ENCODE measurements around the gene HDLBP.

The HDLBP gene

DNA sequence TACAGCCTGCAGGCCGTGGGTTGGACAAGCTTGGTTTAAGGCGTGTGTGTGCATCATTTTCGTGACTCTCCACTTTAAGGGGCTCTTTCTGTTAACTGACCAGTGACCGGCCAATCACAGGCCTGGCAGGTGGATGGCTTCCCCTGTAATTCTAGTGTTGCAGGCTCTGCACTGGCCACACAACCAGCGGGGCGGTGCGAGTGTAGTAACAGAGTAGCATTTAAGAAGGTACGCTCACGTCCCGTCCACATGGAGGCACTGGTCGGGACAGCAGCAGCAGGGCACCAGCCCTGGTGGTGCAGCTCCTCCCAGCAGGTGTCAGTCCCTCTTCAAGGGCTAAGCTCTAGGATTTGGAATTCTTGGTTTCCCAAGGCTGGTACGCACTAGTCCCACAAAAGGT lies 135.0 kb downstream of the HDLBP start:
- TF ChIP-seq, protein P1, sequence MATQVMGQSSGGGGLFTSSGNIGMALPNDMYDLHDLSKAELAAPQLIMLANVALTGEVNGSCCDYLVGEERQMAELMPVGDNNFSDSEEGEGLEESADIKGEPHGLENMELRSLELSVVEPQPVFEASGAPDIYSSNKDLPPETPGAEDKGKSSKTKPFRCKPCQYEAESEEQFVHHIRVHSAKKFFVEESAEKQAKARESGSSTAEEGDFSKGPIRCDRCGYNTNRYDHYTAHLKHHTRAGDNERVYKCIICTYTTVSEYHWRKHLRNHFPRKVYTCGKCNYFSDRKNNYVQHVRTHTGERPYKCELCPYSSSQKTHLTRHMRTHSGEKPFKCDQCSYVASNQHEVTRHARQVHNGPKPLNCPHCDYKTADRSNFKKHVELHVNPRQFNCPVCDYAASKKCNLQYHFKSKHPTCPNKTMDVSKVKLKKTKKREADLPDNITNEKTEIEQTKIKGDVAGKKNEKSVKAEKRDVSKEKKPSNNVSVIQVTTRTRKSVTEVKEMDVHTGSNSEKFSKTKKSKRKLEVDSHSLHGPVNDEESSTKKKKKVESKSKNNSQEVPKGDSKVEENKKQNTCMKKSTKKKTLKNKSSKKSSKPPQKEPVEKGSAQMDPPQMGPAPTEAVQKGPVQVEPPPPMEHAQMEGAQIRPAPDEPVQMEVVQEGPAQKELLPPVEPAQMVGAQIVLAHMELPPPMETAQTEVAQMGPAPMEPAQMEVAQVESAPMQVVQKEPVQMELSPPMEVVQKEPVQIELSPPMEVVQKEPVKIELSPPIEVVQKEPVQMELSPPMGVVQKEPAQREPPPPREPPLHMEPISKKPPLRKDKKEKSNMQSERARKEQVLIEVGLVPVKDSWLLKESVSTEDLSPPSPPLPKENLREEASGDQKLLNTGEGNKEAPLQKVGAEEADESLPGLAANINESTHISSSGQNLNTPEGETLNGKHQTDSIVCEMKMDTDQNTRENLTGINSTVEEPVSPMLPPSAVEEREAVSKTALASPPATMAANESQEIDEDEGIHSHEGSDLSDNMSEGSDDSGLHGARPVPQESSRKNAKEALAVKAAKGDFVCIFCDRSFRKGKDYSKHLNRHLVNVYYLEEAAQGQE (IDR thresholded peaks at IDR 0.05; ENCODE audit: insufficient replicate concordance, low read depth): no peak
- no peak for TF ChIP-seq POLR2AphosphoS5 (IDR thresholded peaks at IDR 0.05; ENCODE audit: low read depth)
- no peak for TF ChIP-seq SPI1 (IDR thresholded peaks at IDR 0.05; ENCODE audit: borderline replicate concordance, low read depth)
- no peak for TF ChIP-seq CTCF (IDR thresholded peaks at IDR 0.05; ENCODE audit: insufficient read depth, low read length)
- TF ChIP-seq GABPA (IDR thresholded peaks at IDR 0.05; ENCODE audit: low read depth): no peak
- Histone ChIP-seq H3K4me3 (replicated peaks; ENCODE audit: insufficient read depth, low read length) (no peak overlapping the region), H3K27me3 (ENCODE audit: insufficient read depth, poor library complexity, severe bottlenecking) (no peaks in the 10 kb centered on the region), H3K27ac (replicated peaks) (no peak overlapping the region)
- DNase-seq (ENCODE audit: low read depth in 1 of 2, low spot score in 1 of 2): no peak

- H3K4me3 ChIP-seq (replicated peaks; ENCODE audit: insufficient read depth, low read length): no peak overlapping the region
- H3K27me3 ChIP-seq (ENCODE audit: insufficient read depth, poor library complexity, severe bottlenecking): no peaks in the 10 kb centered on the region
- no peak overlapping the region for H3K27ac ChIP-seq (replicated peaks)
- no peak for DNase-seq (ENCODE audit: low read depth in 1 of 2, low spot score in 1 of 2)
- TF ChIP-seq SPI1 (IDR thresholded peaks at IDR 0.05; ENCODE audit: borderline replicate concordance, low read depth) (no peak), POLR2AphosphoS5 (IDR thresholded peaks at IDR 0.05; ENCODE audit: low read depth) (no peak), GABPA (IDR thresholded peaks at IDR 0.05; ENCODE audit: low read depth) (no peak), CTCF (IDR thresholded peaks at IDR 0.05; ENCODE audit: insufficient read depth, low read length) (no peak)
- TF ChIP-seq, protein P1 (IDR thresholded peaks at IDR 0.05; ENCODE audit: insufficient replicate concordance, low read depth): no peak
Observed at GRCh38 chr2:241179899-241180298, 135.6 kb downstream of the HDLBP start.

- Histone ChIP-seq H3K27me3 (ENCODE audit: insufficient read depth, poor library complexity, severe bottlenecking) (no peaks in the 10 kb centered on the region), H3K27ac (replicated peaks) (no peak overlapping the region), H3K4me3 (replicated peaks; ENCODE audit: insufficient read depth, low read length) (no peak overlapping the region)
- DNase-seq (ENCODE audit: low read depth in 1 of 2, low spot score in 1 of 2): no peak
- TF ChIP-seq SPI1 (IDR thresholded peaks at IDR 0.05; ENCODE audit: borderline replicate concordance, low read depth) (no peak), CTCF (IDR thresholded peaks at IDR 0.05; ENCODE audit: insufficient read depth, low read length) (no peak), POLR2AphosphoS5 (IDR thresholded peaks at IDR 0.05; ENCODE audit: low read depth) (no peak), GABPA (IDR thresholded peaks at IDR 0.05; ENCODE audit: low read depth) (no peak)
- TF ChIP-seq, protein P1 (IDR thresholded peaks at IDR 0.05; ENCODE audit: insufficient replicate concordance, low read depth): no peak
Observed at GRCh38 chr2:241178961-241179360, 136.5 kb downstream of the HDLBP start.

Measured in HL-60 (cell line).